Liver (tissue), 9 donors: ENCODE data around the gene KIAA1217. TPM values are rescaled to one million over a fixed set of nuclear protein-coding genes. Genes with fewer than 3 reads are reported as not detected.

Experiments used
- DNase-seq: peaks from one replicate; pipeline ENCODE4 v3.0.0-alpha.2; 2017; ENCODE audit warnings: low spot score
- H3K27ac ChIP-seq, 2 donors: one replicate each; pipeline ENCODE4 v1.7.0; 2013; ENCODE audit warnings: inconsistent platforms in 2 of 2, low read length in 2 of 2, control low read depth in 1 of 2, low read depth in 1 of 2, mild to moderate bottlenecking in 1 of 2
- H3K27me3 ChIP-seq, 4 donors: one replicate each; pipeline versions ENCODE4 v1.6.1 to v1.7.0; 2013; ENCODE audit warnings: low read length in 3 of 4, inconsistent platforms in 1 of 4, mild to moderate bottlenecking in 1 of 4, moderate library complexity in 1 of 4; ENCODE audit not compliant: control insufficient read depth in 4 of 4, insufficient read depth in 4 of 4
- H3K36me3 ChIP-seq, 4 donors: one replicate each; pipeline versions ENCODE4 v1.6.1 to v1.7.0; 2013; ENCODE audit warnings: low read length in 3 of 4, mild to moderate bottlenecking in 3 of 4, low read depth in 1 of 4, moderate library complexity in 1 of 4; ENCODE audit not compliant: control insufficient read depth in 4 of 4, insufficient read depth in 3 of 4
- H3K4me1 ChIP-seq, 4 donors: one replicate each; pipeline versions ENCODE4 v1.6.1 to v1.7.0; 2013; ENCODE audit warnings: low read length in 3 of 4, mild to moderate bottlenecking in 3 of 4, moderate library complexity in 1 of 4; ENCODE audit not compliant: control insufficient read depth in 4 of 4, insufficient read depth in 4 of 4
- H3K4me3 ChIP-seq, 3 donors: one replicate each; pipeline versions ENCODE4 v1.6.1 to v1.7.0; 2013; ENCODE audit warnings: low read length in 3 of 3, control low read depth in 1 of 3, low read depth in 1 of 3, mild to moderate bottlenecking in 1 of 3
- H3K9ac ChIP-seq, 2 donors: one replicate each; pipeline ENCODE4 v1.7.0; 2013; ENCODE audit warnings: low read length in 2 of 2, mild to moderate bottlenecking in 2 of 2, moderate library complexity in 2 of 2, control low read depth in 1 of 2, low read depth in 1 of 2
- H3K9me3 ChIP-seq, 4 donors: one replicate each; pipeline versions ENCODE4 v1.6.1 to v1.7.0; 2013; ENCODE audit warnings: low read length in 3 of 4; ENCODE audit not compliant: control insufficient read depth in 4 of 4
- EGR1 ChIP-seq, 2 donors: IDR thresholded peaks; 2 replicates each; pipeline ENCODE4 v1.6.1; 2016 to 2018; ENCODE audit warnings: antibody characterized with exemption in 2 of 2, low read depth in 2 of 2
- FOXA1 ChIP-seq: IDR thresholded peaks from 2 replicates; pipeline ENCODE4 v1.6.1; 2016; ENCODE audit warnings: antibody characterized with exemption
- FOXA2 ChIP-seq: IDR thresholded peaks from 2 replicates; pipeline ENCODE4 v1.6.1; 2016; ENCODE audit warnings: antibody characterized with exemption
- GABPA ChIP-seq, 2 donors: IDR thresholded peaks in 1 of 2; conservative IDR thresholded peaks in 1 of 2; 2 replicates each; pipeline ENCODE4 v1.6.1; 2016; ENCODE audit warnings: antibody characterized with exemption in 2 of 2, mild to moderate bottlenecking in 1 of 2, moderate library complexity in 1 of 2
- HNF4A ChIP-seq, 2 donors: conservative IDR thresholded peaks; 2 replicates each; pipeline ENCODE4 v1.6.1; 2016; ENCODE audit warnings: antibody characterized with exemption in 2 of 2, mild to moderate bottlenecking in 2 of 2
- HNF4G ChIP-seq: IDR thresholded peaks from 2 replicates; pipeline ENCODE4 v1.6.1; 2016; ENCODE audit warnings: antibody characterized with exemption
- JUND ChIP-seq, 2 donors: IDR thresholded peaks; 2 replicates each; pipeline ENCODE4 v1.6.1; 2016; ENCODE audit warnings: antibody characterized with exemption in 2 of 2
- RAD21 ChIP-seq, 2 donors: IDR thresholded peaks; 2 replicates each; pipeline ENCODE4 v1.6.1; 2016; ENCODE audit warnings: antibody characterized with exemption in 2 of 2, mild to moderate bottlenecking in 2 of 2
- SP1 ChIP-seq: IDR thresholded peaks from 2 replicates; pipeline ENCODE4 v1.6.1; 2018; ENCODE audit warnings: antibody characterized with exemption, mild to moderate bottlenecking
- TAF1 ChIP-seq: conservative IDR thresholded peaks from 2 replicates; pipeline ENCODE4 v1.6.1; 2016; ENCODE audit warnings: antibody characterized with exemption, mild to moderate bottlenecking
- YY1 ChIP-seq: IDR thresholded peaks from 2 replicates; pipeline ENCODE4 v1.6.1; 2016; ENCODE audit warnings: antibody characterized with exemption, mild to moderate bottlenecking
- WGBS: extraction: QIAGEN DNeasy Blood & Tissue Kit; methylation state at CpG from one replicate; pipeline ENCODE4 v1.1.7; 2013; 5-methylcytosine and 5-hydroxymethylcytosine counted together
- polyA plus RNA-seq, 2 donors: library from polyadenylated mRNA; stranded (reverse) in 1 of 2; unstranded in 1 of 2; fragments of 200-250 nt in 1 of 2; fragments of >200 nt in 1 of 2; fragmentation: Nextera tagmentation in 1 of 2; extraction: Ambion mirVana in 1 of 2; gene quantifications; one replicate each; pipeline versions ENCODE4 v1.2.1 to v1.2.3, GENCODE V29; 2013 to 2015
- total RNA-seq, 2 donors: library from RNA; depleted of rRNA; stranded (reverse); fragments of >200 nt; gene quantifications; one replicate each; pipeline ENCODE4 v1.2.3, GENCODE V29; 2014
- TF ChIP-seq, protein P1 (sequence below): IDR thresholded peaks from 2 replicates; pipeline ENCODE4 v1.6.1; 2016; ENCODE audit warnings: antibody characterized with exemption
- TF ChIP-seq, protein P2 (sequence below): fragments of 150-350 bp; IDR thresholded peaks from 2 replicates; pipeline ENCODE4 v1.5.1; 2017; ENCODE audit warnings: improper control_type of control experiment, low read depth, low read length; ENCODE audit not compliant: missing input control
- TF ChIP-seq, protein P3 (sequence below): IDR thresholded peaks from 2 replicates; pipeline ENCODE4 v1.6.1; 2016; ENCODE audit warnings: antibody characterized with exemption, mild to moderate bottlenecking
- TF ChIP-seq, protein P4 (sequence below): IDR thresholded peaks from 2 replicates; pipeline ENCODE4 v1.6.1; 2016; ENCODE audit warnings: antibody characterized with exemption
- TF ChIP-seq, protein P5 (sequence below): IDR thresholded peaks from 2 replicates; pipeline ENCODE4 v1.6.1; 2016; ENCODE audit warnings: antibody characterized with exemption
- donor health status: healthy.
- donor health status: healthy.
- donor health status: healthy.
- donor health status: healthy.
- donor health status: healthy.

KIAA1217 gene
- total and polyA plus RNA-seq, 4 donors = 4.5 to 12.8 (median 6.8) TPM

DNA sequence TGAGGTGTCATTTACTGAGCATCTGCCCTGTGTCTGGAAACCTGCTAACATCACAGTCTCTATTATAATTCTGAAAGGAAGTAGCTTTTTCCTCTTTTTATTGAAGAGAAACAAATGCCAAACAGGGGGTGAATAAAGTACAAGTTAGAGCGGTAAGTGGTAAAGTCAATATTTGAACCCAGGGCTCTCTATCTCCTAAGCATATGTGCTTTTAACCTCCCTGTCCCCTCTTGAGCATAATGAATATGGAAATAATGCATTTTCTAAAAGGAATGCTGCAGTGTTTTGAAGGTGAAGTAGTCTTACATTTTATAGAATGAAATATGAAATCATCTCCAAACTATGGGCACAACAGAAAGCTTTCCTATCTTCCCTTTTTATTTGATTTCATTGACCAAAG, 196.7 kb downstream of the KIAA1217 start:
- TF ChIP-seq FOXA2 (no peak), HNF4A (conservative IDR thresholded peaks at IDR 0.05) (no peak), FOXA1 (no peak), JUND (IDR thresholded peaks at IDR 0.05) (no peak), HNF4G (no peak), EGR1 (IDR thresholded peaks at IDR 0.05; ENCODE audit: low read depth in 2 of 2) (no peak), SP1 (no peak), TAF1 (no peak)
- TF ChIP-seq, protein P1, sequence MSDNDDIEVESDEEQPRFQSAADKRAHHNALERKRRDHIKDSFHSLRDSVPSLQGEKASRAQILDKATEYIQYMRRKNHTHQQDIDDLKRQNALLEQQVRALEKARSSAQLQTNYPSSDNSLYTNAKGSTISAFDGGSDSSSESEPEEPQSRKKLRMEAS = no peak
- TF ChIP-seq, protein P2, sequence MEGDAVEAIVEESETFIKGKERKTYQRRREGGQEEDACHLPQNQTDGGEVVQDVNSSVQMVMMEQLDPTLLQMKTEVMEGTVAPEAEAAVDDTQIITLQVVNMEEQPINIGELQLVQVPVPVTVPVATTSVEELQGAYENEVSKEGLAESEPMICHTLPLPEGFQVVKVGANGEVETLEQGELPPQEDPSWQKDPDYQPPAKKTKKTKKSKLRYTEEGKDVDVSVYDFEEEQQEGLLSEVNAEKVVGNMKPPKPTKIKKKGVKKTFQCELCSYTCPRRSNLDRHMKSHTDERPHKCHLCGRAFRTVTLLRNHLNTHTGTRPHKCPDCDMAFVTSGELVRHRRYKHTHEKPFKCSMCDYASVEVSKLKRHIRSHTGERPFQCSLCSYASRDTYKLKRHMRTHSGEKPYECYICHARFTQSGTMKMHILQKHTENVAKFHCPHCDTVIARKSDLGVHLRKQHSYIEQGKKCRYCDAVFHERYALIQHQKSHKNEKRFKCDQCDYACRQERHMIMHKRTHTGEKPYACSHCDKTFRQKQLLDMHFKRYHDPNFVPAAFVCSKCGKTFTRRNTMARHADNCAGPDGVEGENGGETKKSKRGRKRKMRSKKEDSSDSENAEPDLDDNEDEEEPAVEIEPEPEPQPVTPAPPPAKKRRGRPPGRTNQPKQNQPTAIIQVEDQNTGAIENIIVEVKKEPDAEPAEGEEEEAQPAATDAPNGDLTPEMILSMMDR = no peak
- TF ChIP-seq, protein P3, sequence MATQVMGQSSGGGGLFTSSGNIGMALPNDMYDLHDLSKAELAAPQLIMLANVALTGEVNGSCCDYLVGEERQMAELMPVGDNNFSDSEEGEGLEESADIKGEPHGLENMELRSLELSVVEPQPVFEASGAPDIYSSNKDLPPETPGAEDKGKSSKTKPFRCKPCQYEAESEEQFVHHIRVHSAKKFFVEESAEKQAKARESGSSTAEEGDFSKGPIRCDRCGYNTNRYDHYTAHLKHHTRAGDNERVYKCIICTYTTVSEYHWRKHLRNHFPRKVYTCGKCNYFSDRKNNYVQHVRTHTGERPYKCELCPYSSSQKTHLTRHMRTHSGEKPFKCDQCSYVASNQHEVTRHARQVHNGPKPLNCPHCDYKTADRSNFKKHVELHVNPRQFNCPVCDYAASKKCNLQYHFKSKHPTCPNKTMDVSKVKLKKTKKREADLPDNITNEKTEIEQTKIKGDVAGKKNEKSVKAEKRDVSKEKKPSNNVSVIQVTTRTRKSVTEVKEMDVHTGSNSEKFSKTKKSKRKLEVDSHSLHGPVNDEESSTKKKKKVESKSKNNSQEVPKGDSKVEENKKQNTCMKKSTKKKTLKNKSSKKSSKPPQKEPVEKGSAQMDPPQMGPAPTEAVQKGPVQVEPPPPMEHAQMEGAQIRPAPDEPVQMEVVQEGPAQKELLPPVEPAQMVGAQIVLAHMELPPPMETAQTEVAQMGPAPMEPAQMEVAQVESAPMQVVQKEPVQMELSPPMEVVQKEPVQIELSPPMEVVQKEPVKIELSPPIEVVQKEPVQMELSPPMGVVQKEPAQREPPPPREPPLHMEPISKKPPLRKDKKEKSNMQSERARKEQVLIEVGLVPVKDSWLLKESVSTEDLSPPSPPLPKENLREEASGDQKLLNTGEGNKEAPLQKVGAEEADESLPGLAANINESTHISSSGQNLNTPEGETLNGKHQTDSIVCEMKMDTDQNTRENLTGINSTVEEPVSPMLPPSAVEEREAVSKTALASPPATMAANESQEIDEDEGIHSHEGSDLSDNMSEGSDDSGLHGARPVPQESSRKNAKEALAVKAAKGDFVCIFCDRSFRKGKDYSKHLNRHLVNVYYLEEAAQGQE = no peak
- TF ChIP-seq, protein P4, sequence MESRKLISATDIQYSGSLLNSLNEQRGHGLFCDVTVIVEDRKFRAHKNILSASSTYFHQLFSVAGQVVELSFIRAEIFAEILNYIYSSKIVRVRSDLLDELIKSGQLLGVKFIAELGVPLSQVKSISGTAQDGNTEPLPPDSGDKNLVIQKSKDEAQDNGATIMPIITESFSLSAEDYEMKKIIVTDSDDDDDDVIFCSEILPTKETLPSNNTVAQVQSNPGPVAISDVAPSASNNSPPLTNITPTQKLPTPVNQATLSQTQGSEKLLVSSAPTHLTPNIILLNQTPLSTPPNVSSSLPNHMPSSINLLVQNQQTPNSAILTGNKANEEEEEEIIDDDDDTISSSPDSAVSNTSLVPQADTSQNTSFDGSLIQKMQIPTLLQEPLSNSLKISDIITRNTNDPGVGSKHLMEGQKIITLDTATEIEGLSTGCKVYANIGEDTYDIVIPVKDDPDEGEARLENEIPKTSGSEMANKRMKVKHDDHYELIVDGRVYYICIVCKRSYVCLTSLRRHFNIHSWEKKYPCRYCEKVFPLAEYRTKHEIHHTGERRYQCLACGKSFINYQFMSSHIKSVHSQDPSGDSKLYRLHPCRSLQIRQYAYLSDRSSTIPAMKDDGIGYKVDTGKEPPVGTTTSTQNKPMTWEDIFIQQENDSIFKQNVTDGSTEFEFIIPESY = no peak
- no peak overlapping the region for H3K4me3 ChIP-seq

DNA sequence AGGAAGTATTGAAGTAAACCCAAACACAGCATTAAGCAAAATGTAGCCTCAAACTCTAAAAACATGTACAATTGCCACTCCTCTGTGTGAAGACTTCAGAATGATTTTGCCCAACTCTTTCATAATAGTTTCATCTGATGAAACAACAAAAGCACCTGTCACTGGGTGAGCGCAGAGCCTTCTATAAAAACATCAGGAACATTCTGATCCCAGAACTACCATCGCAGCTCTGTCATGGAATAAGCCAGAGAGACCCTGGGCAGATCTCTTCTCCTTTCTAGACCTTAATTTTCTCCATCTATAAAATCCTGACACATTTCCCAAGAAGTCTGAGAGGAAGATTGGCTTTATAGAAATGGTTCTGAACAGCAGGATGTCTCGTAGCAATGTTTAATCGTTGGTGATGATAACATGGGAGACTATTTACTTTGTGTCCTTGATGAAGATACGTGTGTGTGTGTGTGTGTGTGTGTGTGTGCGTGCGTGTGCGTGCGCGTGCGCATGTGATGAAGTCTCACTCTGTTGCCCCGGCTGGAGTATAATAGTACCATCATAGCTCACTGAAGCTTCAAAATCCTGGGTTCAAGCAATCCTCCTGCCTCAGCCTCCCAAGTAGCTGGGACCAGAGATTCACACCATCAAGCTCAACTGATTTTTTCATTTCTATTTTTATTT, 198.0 kb downstream of the KIAA1217 start:
- Histone ChIP-seq H3K36me3 (no peaks in the 10 kb centered on the region), H3K27me3 (no peaks in the 10 kb centered on the region), H3K4me1 (no peaks in the 10 kb centered on the region), H3K9ac (no peak overlapping the region), H3K9me3 (no peaks in the 10 kb centered on the region), H3K27ac (no peak overlapping the region), H3K4me3 (no peak overlapping the region)
- 92% methylated on average over 12 of the region's 12 CpGs for WGBS
- no peak for DNase-seq
- TF ChIP-seq FOXA1 (no peak), EGR1 (IDR thresholded peaks at IDR 0.05; ENCODE audit: low read depth in 2 of 2) (no peak), FOXA2 (no peak), RAD21 (IDR thresholded peaks at IDR 0.05) (no peak), HNF4A (conservative IDR thresholded peaks at IDR 0.05) (no peak), YY1 (no peak), GABPA (IDR thresholded peaks at IDR 0.05 in 1 of 2, conservative IDR thresholded peaks at IDR 0.05 in 1 of 2) (no peak), JUND (IDR thresholded peaks at IDR 0.05) (no peak), TAF1 (no peak)
- TF ChIP-seq, protein P5, sequence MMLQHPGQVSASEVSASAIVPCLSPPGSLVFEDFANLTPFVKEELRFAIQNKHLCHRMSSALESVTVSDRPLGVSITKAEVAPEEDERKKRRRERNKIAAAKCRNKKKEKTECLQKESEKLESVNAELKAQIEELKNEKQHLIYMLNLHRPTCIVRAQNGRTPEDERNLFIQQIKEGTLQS = no peak
- TF ChIP-seq, protein P4 = no peak
- TF ChIP-seq, protein P1 = no peak
- TF ChIP-seq, protein P3 = no peak

More for the DNA sequence above, 196.7 kb downstream of the KIAA1217 start:
- 17% methylated on average over 1 of the region's 1 CpG for WGBS
- no peaks in the 10 kb centered on the region for H3K36me3 ChIP-seq
- DNase-seq = no peak
- no peaks in the 10 kb centered on the region for H3K27me3 ChIP-seq
- no peak overlapping the region for H3K9ac ChIP-seq
- H3K4me1 ChIP-seq = no peaks in the 10 kb centered on the region
- no peaks in the 10 kb centered on the region for H3K9me3 ChIP-seq
- H3K27ac ChIP-seq = no peak overlapping the region
